ENCODE measurements around the gene FAM9A.
"Not testable (repeated sequence)": the region's sequence is repeated elsewhere in the genome, so short reads cannot be mapped to it uniquely, and the experiment has no call there.

FAM9A gene

DNA sequence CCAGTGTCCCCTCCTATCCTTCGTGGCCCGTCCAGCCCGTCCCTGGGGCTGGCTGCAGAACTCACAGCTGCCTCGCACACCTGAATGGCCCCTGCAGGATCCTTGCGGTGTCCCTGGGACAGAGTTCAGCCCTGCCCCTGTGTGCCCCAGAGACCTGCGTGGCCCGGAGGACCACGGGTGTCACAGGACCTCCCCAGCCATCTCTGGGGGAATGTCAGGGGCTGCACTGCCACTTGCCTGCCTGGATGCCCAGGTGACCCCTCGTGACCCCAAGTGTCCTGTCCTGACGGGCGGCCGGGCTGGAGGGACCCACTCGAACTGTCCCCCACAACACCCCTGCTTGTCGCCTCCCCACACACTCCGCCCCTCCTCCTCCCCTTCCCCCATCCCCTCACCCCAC, 832 bp downstream of the FAM9A start:
- not testable (repeated sequence) for DNase-seq

GRCh38 chrX:8799281-8799680, 1.9 kb downstream of the FAM9A start:
- not testable (repeated sequence) for DNase-seq

- DNase-seq = not testable (repeated sequence)
Observed at GRCh38 chrX:8798702-8799101, 2.5 kb downstream of the FAM9A start.

- DNase-seq = not testable (repeated sequence)
Observed at GRCh38 chrX:8787119-8787518, 14.1 kb downstream of the FAM9A start.

DNA sequence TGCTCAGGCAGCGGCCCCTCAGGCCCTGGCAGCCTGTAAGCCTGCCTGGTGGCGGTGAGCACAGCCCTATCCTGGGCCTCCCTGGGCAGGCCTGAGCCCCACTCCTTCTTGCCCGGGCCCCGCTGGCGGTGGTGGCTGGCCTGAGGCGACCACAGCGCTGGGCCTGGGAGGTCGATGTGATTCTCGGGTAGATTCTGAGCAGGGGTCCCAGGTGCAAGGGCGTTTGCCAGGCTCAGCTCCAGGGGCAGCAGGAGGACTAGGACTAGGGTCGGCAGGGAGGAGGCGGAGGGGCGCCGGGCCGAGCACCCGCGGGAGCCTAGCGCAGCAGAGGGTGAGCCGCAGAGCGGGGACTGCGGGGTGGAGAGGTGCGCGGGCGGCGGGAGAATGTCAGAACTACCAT, 17.0 kb downstream of the FAM9A start:
- DNase-seq = no peak

DNA sequence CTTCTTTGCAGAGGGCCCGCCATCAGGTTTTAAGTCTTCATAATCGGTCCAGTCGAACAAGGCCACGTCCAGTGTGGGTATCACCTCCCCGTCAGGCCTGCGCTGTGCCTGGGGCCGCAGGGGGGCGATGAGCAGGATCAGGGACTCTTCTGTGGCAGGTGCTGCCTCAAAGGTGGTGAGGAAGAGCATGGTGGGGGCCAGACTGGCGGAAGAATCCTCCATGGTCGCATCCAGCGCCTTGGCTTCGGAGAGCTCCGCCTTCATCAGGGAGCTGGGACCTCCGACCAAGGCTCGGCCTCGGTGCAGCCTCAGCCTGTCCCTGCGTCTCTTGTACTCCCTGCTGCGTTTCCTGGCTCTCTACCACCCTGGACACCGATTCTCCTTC, 17.5 kb downstream of the FAM9A start:
- no peak for DNase-seq

- peak; percentile 26 for DNase-seq
Observed at GRCh38 chrX:8783097-8783713, 18.0 kb downstream of the FAM9A start.

GRCh38 chrX:8782595-8782994, 18.6 kb downstream of the FAM9A start:
- DNase-seq = no peak

- DNase-seq = not testable (repeated sequence)
Observed at GRCh38 chrX:8781921-8782320, 19.3 kb downstream of the FAM9A start.

DNA sequence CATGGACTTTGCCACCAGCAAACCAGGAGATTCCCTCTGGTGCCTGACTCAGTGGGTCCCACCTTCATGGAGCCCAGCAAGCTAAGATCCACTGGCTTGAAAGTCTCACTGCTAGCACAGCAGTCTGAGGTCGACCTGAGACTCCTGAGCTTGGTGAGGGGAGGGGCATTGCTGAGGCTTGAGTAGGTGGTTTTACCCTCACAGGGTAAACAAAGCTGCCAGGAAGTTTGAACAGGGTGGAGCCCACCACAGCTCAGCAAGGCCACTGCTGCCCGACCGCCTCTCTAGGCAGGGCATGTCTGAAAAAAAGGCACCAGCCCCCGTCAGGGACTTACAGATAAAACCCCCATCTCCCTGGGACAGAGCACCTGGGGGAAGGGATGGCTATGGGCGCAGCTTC, 28.1 kb downstream of the FAM9A start:
- no peak for DNase-seq

DNA sequence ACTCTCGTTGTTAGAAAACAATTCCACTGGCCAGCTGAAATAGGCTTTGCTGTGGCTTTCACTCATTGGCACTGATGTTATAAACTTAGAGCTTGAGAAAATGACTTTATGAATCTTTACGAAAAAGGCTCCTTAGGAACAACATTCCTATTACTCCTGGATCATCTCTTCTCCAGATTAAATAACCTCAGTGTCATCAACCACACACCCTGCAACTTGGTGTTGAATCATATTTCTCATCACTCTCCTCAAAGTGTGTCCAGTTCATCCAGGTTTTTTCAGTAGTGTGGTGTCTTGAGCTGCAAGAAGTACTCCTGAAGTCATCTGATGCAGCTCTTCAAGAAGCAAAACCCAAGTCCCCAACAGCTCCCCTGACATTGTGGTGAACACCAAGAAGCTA, 41.2 kb downstream of the FAM9A start:
- DNase-seq = no peak

- DNase-seq = not testable (repeated sequence)
Observed at GRCh38 chrX:8758706-8759105, 42.5 kb downstream of the FAM9A start.

- not testable (repeated sequence) for DNase-seq
Observed at GRCh38 chrX:8757609-8758389, 43.4 kb downstream of the FAM9A start.

DNA sequence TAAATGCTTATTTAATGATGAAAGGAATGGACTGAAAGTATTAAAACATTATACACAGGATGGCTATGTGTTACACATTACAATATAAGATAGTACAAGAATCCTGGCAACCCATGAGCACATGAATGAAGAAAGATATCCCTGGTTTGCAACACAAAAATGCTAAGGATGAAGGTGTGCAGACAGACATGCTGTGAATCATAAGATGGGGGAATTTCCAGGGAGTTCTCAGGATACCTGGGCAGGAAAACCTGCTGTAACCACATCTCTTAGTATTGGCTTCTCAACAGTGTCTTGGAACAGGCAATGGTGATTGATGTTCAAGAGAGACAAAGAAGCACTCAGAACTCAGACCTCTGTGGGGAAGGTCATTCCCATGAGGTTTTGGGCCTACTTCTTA, 45.4 kb downstream of the FAM9A start:
- DNase-seq = no peak

DNA sequence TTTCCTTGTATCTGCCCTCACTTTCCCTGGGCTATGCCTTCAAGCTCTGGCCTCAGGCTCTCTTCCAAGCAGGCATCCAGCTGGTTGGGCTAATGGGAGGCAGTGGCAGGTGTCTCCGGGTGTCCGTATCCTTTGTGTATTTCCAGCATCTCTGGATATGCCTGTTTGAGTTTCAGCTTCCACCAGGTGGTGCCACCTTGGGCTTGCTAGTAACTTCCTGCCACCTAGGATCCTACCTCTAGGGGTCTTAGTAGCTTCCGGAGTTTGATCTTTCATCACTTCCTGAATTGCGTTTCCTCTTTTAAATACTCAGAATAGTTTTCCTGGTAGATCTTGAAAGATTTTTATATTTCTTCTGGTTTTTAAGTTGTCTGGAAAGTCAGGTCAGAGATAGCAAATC, 46.1 kb downstream of the FAM9A start:
- no peak for DNase-seq

GRCh38 chrX:8749697-8750096, 51.5 kb downstream of the FAM9A start:
- no peak for DNase-seq

DNA sequence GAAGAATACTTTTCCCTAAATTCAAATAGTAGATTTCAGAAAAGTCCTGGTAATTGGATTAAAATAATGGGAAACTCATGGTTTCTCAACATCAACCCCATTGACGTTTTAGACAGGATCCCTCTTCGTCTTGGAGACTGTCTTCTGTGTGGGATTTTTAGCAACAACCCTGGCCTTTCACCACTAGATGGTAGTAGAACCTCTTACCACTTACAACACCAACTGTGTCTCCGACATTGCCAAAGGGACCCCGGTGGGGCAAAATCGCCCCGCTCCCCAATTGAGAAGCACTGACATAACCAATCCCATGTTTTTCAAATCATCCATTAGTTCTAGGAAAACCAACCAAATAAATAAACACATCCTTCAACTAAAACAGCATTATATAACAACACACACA, 52.3 kb downstream of the FAM9A start:
- DNase-seq = no peak

GRCh38 chrX:8743126-8743732, 58.0 kb downstream of the FAM9A start:
- peak; percentile 55 for DNase-seq

GRCh38 chrX:8741981-8742380, 59.2 kb downstream of the FAM9A start:
- no peak for DNase-seq

Data from stimulated activated CD4-positive, alpha-beta T cell treated with anti-CD3 and anti-CD28 coated beads, Interleukin-4, amount 100 ng/mL, for 24 hours (primary cell).